Liver (tissue), 9 donors: Measurements from ENCODE around the gene SORCS2. TPM values are rescaled to one million over a fixed set of nuclear protein-coding genes. Genes with fewer than 3 reads are reported as not detected.

Experiments
- DNase-seq: peaks from one replicate; pipeline ENCODE4 v3.0.0-alpha.2; 2017; ENCODE audit warnings: low spot score
- H3K27ac ChIP-seq, 2 donors: one replicate each; pipeline ENCODE4 v1.7.0; 2013; ENCODE audit warnings: inconsistent platforms in 2 of 2, low read length in 2 of 2, control low read depth in 1 of 2, low read depth in 1 of 2, mild to moderate bottlenecking in 1 of 2
- H3K27me3 ChIP-seq, 4 donors: one replicate each; pipeline versions ENCODE4 v1.6.1 to v1.7.0; 2013; ENCODE audit warnings: low read length in 3 of 4, inconsistent platforms in 1 of 4, mild to moderate bottlenecking in 1 of 4, moderate library complexity in 1 of 4; ENCODE audit not compliant: control insufficient read depth in 4 of 4, insufficient read depth in 4 of 4
- H3K36me3 ChIP-seq, 4 donors: one replicate each; pipeline versions ENCODE4 v1.6.1 to v1.7.0; 2013; ENCODE audit warnings: low read length in 3 of 4, mild to moderate bottlenecking in 3 of 4, low read depth in 1 of 4, moderate library complexity in 1 of 4; ENCODE audit not compliant: control insufficient read depth in 4 of 4, insufficient read depth in 3 of 4
- H3K4me1 ChIP-seq, 4 donors: one replicate each; pipeline versions ENCODE4 v1.6.1 to v1.7.0; 2013; ENCODE audit warnings: low read length in 3 of 4, mild to moderate bottlenecking in 3 of 4, moderate library complexity in 1 of 4; ENCODE audit not compliant: control insufficient read depth in 4 of 4, insufficient read depth in 4 of 4
- H3K4me3 ChIP-seq, 3 donors: one replicate each; pipeline versions ENCODE4 v1.6.1 to v1.7.0; 2013; ENCODE audit warnings: low read length in 3 of 3, control low read depth in 1 of 3, low read depth in 1 of 3, mild to moderate bottlenecking in 1 of 3
- H3K9ac ChIP-seq, 2 donors: one replicate each; pipeline ENCODE4 v1.7.0; 2013; ENCODE audit warnings: low read length in 2 of 2, mild to moderate bottlenecking in 2 of 2, moderate library complexity in 2 of 2, control low read depth in 1 of 2, low read depth in 1 of 2
- H3K9me3 ChIP-seq, 4 donors: one replicate each; pipeline versions ENCODE4 v1.6.1 to v1.7.0; 2013; ENCODE audit warnings: low read length in 3 of 4; ENCODE audit not compliant: control insufficient read depth in 4 of 4
- EGR1 ChIP-seq, 2 donors: IDR thresholded peaks; 2 replicates each; pipeline ENCODE4 v1.6.1; 2016 to 2018; ENCODE audit warnings: antibody characterized with exemption in 2 of 2, low read depth in 2 of 2
- FOXA1 ChIP-seq: IDR thresholded peaks from 2 replicates; pipeline ENCODE4 v1.6.1; 2016; ENCODE audit warnings: antibody characterized with exemption
- FOXA2 ChIP-seq: IDR thresholded peaks from 2 replicates; pipeline ENCODE4 v1.6.1; 2016; ENCODE audit warnings: antibody characterized with exemption
- GABPA ChIP-seq, 2 donors: IDR thresholded peaks in 1 of 2; conservative IDR thresholded peaks in 1 of 2; 2 replicates each; pipeline ENCODE4 v1.6.1; 2016; ENCODE audit warnings: antibody characterized with exemption in 2 of 2, mild to moderate bottlenecking in 1 of 2, moderate library complexity in 1 of 2
- JUND ChIP-seq, 2 donors: IDR thresholded peaks; 2 replicates each; pipeline ENCODE4 v1.6.1; 2016; ENCODE audit warnings: antibody characterized with exemption in 2 of 2
- MAX ChIP-seq: IDR thresholded peaks from 2 replicates; pipeline ENCODE4 v1.6.1; 2016; ENCODE audit warnings: antibody characterized with exemption
- NR2F2 ChIP-seq: IDR thresholded peaks from 2 replicates; pipeline ENCODE4 v1.6.1; 2016; ENCODE audit warnings: antibody characterized with exemption
- RAD21 ChIP-seq, 2 donors: IDR thresholded peaks; 2 replicates each; pipeline ENCODE4 v1.6.1; 2016; ENCODE audit warnings: antibody characterized with exemption in 2 of 2, mild to moderate bottlenecking in 2 of 2
- RXRA ChIP-seq, 2 donors: IDR thresholded peaks; 2 replicates each; pipeline ENCODE4 v1.6.1; 2017 to 2018; ENCODE audit warnings: antibody characterized with exemption in 2 of 2, mild to moderate bottlenecking in 1 of 2
- SP1 ChIP-seq: IDR thresholded peaks from 2 replicates; pipeline ENCODE4 v1.6.1; 2018; ENCODE audit warnings: antibody characterized with exemption, mild to moderate bottlenecking
- TAF1 ChIP-seq: conservative IDR thresholded peaks from 2 replicates; pipeline ENCODE4 v1.6.1; 2016; ENCODE audit warnings: antibody characterized with exemption, mild to moderate bottlenecking
- YY1 ChIP-seq: IDR thresholded peaks from 2 replicates; pipeline ENCODE4 v1.6.1; 2016; ENCODE audit warnings: antibody characterized with exemption, mild to moderate bottlenecking
- ZBTB33 ChIP-seq: IDR thresholded peaks from 2 replicates; pipeline ENCODE4 v1.6.1; 2016; ENCODE audit warnings: antibody characterized with exemption
- WGBS: extraction: QIAGEN DNeasy Blood & Tissue Kit; methylation state at CpG from one replicate; pipeline ENCODE4 v1.1.7; 2013; 5-methylcytosine and 5-hydroxymethylcytosine counted together
- polyA plus RNA-seq, 2 donors: library from polyadenylated mRNA; stranded (reverse) in 1 of 2; unstranded in 1 of 2; fragments of 200-250 nt in 1 of 2; fragments of >200 nt in 1 of 2; fragmentation: Nextera tagmentation in 1 of 2; extraction: Ambion mirVana in 1 of 2; gene quantifications; one replicate each; pipeline versions ENCODE4 v1.2.1 to v1.2.3, GENCODE V29; 2013 to 2015
- total RNA-seq, 2 donors: library from RNA; depleted of rRNA; stranded (reverse); fragments of >200 nt; gene quantifications; one replicate each; pipeline ENCODE4 v1.2.3, GENCODE V29; 2014
- donor health status: healthy.
- donor health status: healthy.
- donor health status: healthy.
- donor health status: healthy.
- donor health status: healthy.

Gene SORCS2
- total and polyA plus RNA-seq, 4 donors, result 0.10 to 1.4 (median 0.92) TPM

- no peak for DNase-seq
Observed at GRCh38 chr4:7313347-7313811, 121.0 kb downstream of the SORCS2 start.

DNA sequence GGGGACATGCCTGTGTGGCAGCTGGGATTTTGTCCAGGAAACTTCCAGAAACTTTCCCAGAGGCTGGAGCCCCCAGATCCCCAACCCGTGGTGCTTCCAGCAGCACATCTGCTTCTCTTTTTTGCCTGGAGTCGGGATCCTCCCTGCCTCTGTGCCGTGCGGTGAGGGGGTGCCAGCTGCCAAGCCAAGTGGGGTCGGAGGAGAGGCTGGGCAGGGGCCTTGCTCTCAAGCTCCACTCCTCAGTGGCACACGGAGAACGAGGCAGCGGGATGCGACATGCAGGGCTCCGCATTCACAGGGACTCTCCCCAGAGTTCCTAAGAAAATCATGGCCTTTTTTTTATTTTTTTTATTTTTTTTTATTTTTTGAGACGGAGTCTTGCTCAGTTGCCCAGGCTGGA lies 121.7 kb downstream of the SORCS2 start:
- Histone ChIP-seq H3K9ac (no peak overlapping the region), H3K4me1 (no peaks in the 10 kb centered on the region), H3K36me3 (no peaks in the 10 kb centered on the region), H3K4me3 (no peak overlapping the region), H3K9me3 (peaks cover 0 to 3% (median 1%) of the 10 kb centered on the region in 4 donors), H3K27me3 (no peaks in the 10 kb centered on the region), H3K27ac (peak overlapping the region in 1 of 2 donors; percentile 17)
- WGBS, result 93% methylated on average over 11 of the region's 11 CpGs
- DNase-seq, result no peak
- TF ChIP-seq MAX, result no peak
- TF ChIP-seq ZBTB33, result no peak

More at GRCh38 chr4:7313347-7313811, 121.0 kb downstream of the SORCS2 start:
- Histone ChIP-seq H3K4me1 (no peaks in the 10 kb centered on the region), H3K36me3 (no peaks in the 10 kb centered on the region), H3K27ac (peak overlapping the region in 1 of 2 donors; percentile 17), H3K4me3 (no peak overlapping the region), H3K27me3 (no peaks in the 10 kb centered on the region), H3K9ac (no peak overlapping the region), H3K9me3 (peaks cover 0 to 3% (median 0%) of the 10 kb centered on the region in 4 donors)
- 72% methylated on average over 14 of the region's 14 CpGs for WGBS
- TF ChIP-seq SP1, result peak; percentile 21
- TF ChIP-seq NR2F2, result peak; percentile 69
- TF ChIP-seq RXRA (IDR thresholded peaks at IDR 0.05), result peak in 1 of 2 donors; percentile 12
- no peak for TF ChIP-seq FOXA1
- no peak for TF ChIP-seq FOXA2

GRCh38 chr4:7315286-7315685 lies 122.9 kb downstream of the SORCS2 start:
- H3K4me3 ChIP-seq, result no peak overlapping the region
- 80% methylated on average over 4 of the region's 4 CpGs for WGBS
- no peaks in the 10 kb centered on the region for H3K4me1 ChIP-seq
- no peak for TF ChIP-seq MAX
- TF ChIP-seq YY1, result no peak
- TF ChIP-seq FOXA2, result no peak
- no peak for TF ChIP-seq RAD21 (IDR thresholded peaks at IDR 0.05)
- TF ChIP-seq NR2F2, result no peak
- no peak for TF ChIP-seq GABPA (IDR thresholded peaks at IDR 0.05 in 1 of 2, conservative IDR thresholded peaks at IDR 0.05 in 1 of 2)
- no peak for TF ChIP-seq JUND (IDR thresholded peaks at IDR 0.05)
- TF ChIP-seq SP1, result no peak
- no peak for TF ChIP-seq EGR1 (IDR thresholded peaks at IDR 0.05; ENCODE audit: low read depth in 2 of 2)
- TF ChIP-seq TAF1, result no peak
- no peak overlapping the region for H3K9ac ChIP-seq
- no peaks in the 10 kb centered on the region for H3K36me3 ChIP-seq
- no peak for DNase-seq
- peaks cover 0 to 3% (median 1%) of the 10 kb centered on the region in 4 donors for H3K9me3 ChIP-seq
- no peaks in the 10 kb centered on the region for H3K27me3 ChIP-seq
- no peak overlapping the region for H3K27ac ChIP-seq
